Adrenal gland (tissue), 12 donors: Measurements from ENCODE around the gene TAS2R10. TPM values are rescaled to one million over a fixed set of nuclear protein-coding genes. Genes with fewer than 3 reads are reported as not detected.
"Not testable (repeated sequence)": the region's sequence is repeated elsewhere in the genome, so short reads cannot be mapped to it uniquely, and the experiment has no call there.

ENCODE experiments used
- DNase-seq, 7 donors: peaks; one replicate each; pipeline ENCODE4 v3.0.0-alpha.2; 2019 to 2020
- H3K27ac ChIP-seq, 5 donors: fragments of 200-600 bp; sonication (generic) in 4 of 5; 1 replicate in 3 of 5; 2 replicates in 2 of 5; pipeline versions ENCODE4 v1.5.1 to v1.8.0; 2016 to 2020; ENCODE audit warnings: mild to moderate bottlenecking in 1 of 5
- H3K27me3 ChIP-seq: fragments of 200-600 bp; 2 replicates; pipeline ENCODE4 v1.8.0; 2021
- H3K36me3 ChIP-seq, 2 donors: fragments of 200-600 bp; replicated peaks in 1 of 2; 1 replicate in 1 of 2; 2 replicates in 1 of 2; pipeline versions ENCODE4 v1.5.1 to v1.8.0; 2018 to 2022
- H3K4me1 ChIP-seq, 2 donors: fragments of 200-600 bp; replicated peaks in 1 of 2; 1 replicate in 1 of 2; 2 replicates in 1 of 2; pipeline versions ENCODE4 v1.5.1 to v1.8.0; 2018 to 2021
- H3K4me3 ChIP-seq, 4 donors: fragments of 200-600 bp; sonication (generic) in 3 of 4; one replicate each; pipeline ENCODE4 v1.5.1; 2016 to 2018
- H3K9me3 ChIP-seq, 3 donors: fragments of 200-600 bp; sonication (generic) in 1 of 3; replicated peaks in 1 of 3; 1 replicate in 2 of 3; 2 replicates in 1 of 3; pipeline versions ENCODE4 v1.5.1 to v1.8.0; 2016 to 2021
- POLR2A ChIP-seq, 2 donors: fragments of 450-650 bp; IDR thresholded peaks; one replicate each; pipeline ENCODE4 v1.6.1; 2017; ENCODE audit warnings: antibody characterized with exemption in 2 of 2, mild to moderate bottlenecking in 2 of 2, moderate library complexity in 1 of 2
- WGBS, 4 donors: extraction: QIAGEN DNeasy Blood & Tissue Kit in 2 of 4; methylation state at CpG; one replicate each; pipeline versions ENCODE4 v1.1.5 to v1.1.7; 2013 to 2017; 5-methylcytosine and 5-hydroxymethylcytosine counted together
- intact Hi-C, 2 donors: fragments of 100-400 bp; cut with DNase I; formaldehyde crosslinking; loops; one replicate each; pipeline versions ENCODE4 v1.14.1 to v1.15.0; 2022 to 2023
- polyA plus RNA-seq, 3 donors: library from polyadenylated mRNA; stranded (reverse); fragments of 200-250 nt in 2 of 3; fragments of 350-450 nt in 1 of 3; fragmentation: Illumina TruSeq in 1 of 3; extraction: RNeasy Lipid Tissue Mini Kit (QIAGEN cat#74804) in 1 of 3; gene quantifications; one replicate each; pipeline ENCODE4 v1.2.3, GENCODE V29; 2013 to 2014
- total RNA-seq, 9 donors: library from RNA; depleted of rRNA in 4 of 9; stranded (reverse); fragments of >200 nt in 4 of 9; fragments of 120-200 nt in 1 of 9; fragmentation: NEBNext Ultra II Directional in 1 of 9; extraction: Animal tissue kit (Norgen Biotek cat#: 25700) in 1 of 9; gene quantifications; one replicate each; pipeline versions ENCODE4 v1.1.0 to v1.2.4, GENCODE V29; 2013 to 2023
- TF ChIP-seq, protein P1 (sequence below), 6 experiments: fragments of 450-650 bp in 4 of 6; fragments of 200-600 bp in 2 of 6; sonication (generic) in 1 of 6; IDR thresholded peaks; 1 replicate in 5 of 6; 2 replicates in 1 of 6; pipeline versions ENCODE4 v1.5.1 to v1.8.0; 2016 to 2021; ENCODE audit warnings: antibody characterized with exemption in 6 of 6, mild to moderate bottlenecking in 2 of 6, moderate library complexity in 1 of 6
- donor health status: healthy with polysubstance abuse.
- donor health status: Bipolar disorder and iron deficiency.
- donor health status: DM: yes; HTN: yes; CAD: no.
- donor health status: DM: no; HTN: no; CAD: no.
- donor health status: DM: no; HTN: no; CAD: no.
- donor health status: DM: yes; HTN: yes; CAD: no.

TAS2R10 gene
- total and polyA plus RNA-seq, 12 donors: 0.40 to 6.6 (median 0.80) TPM

DNA sequence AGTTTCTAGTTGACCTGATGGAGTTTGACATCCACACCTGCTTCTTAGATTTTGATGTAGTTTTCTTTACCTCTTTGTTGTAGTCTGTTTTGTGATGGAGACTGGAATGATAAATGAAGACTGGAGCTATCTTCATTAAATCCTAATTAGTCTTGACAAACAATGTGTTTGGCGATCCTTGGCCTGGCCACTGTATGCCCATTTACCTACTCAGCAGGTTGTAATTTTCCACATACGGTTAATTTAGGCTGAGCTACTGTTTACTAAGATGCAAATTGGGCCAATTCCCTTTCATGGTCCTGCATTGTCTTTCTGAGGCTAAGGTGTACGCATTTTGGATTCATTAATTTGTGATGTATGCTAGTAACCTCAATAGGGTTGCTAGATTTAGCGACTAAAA lies 23.6 kb downstream of the TAS2R10 start, which contains the start of gene TAS2R7:
Gene TAS2R7 (minus strand): TSS at position 41 of the 400 bp plus-strand sequence. CDS start 57 bp downstream, outside the sequence.
- Histone ChIP-seq H3K27me3 (peaks cover 7% of the 10 kb centered on the region), H3K9me3 (no peaks in the 10 kb centered on the region), H3K27ac (no peak within 1 kb of the TSS), H3K4me3 (no peak within 1 kb of the TSS), H3K36me3 (no peaks in the 10 kb centered on the region), H3K4me1 (no peaks in the 10 kb centered on the region)
- DNase-seq: no peak
- WGBS, 4 donors: 56 to 65% (median 60%) methylated on average over 4 of the region's 4 CpGs
- TF ChIP-seq, protein P1, sequence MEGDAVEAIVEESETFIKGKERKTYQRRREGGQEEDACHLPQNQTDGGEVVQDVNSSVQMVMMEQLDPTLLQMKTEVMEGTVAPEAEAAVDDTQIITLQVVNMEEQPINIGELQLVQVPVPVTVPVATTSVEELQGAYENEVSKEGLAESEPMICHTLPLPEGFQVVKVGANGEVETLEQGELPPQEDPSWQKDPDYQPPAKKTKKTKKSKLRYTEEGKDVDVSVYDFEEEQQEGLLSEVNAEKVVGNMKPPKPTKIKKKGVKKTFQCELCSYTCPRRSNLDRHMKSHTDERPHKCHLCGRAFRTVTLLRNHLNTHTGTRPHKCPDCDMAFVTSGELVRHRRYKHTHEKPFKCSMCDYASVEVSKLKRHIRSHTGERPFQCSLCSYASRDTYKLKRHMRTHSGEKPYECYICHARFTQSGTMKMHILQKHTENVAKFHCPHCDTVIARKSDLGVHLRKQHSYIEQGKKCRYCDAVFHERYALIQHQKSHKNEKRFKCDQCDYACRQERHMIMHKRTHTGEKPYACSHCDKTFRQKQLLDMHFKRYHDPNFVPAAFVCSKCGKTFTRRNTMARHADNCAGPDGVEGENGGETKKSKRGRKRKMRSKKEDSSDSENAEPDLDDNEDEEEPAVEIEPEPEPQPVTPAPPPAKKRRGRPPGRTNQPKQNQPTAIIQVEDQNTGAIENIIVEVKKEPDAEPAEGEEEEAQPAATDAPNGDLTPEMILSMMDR (IDR thresholded peaks at IDR 0.05): no peak
- TF ChIP-seq POLR2A (IDR thresholded peaks at IDR 0.05): no peak
- intact Hi-C loops: no loop called here

DNA sequence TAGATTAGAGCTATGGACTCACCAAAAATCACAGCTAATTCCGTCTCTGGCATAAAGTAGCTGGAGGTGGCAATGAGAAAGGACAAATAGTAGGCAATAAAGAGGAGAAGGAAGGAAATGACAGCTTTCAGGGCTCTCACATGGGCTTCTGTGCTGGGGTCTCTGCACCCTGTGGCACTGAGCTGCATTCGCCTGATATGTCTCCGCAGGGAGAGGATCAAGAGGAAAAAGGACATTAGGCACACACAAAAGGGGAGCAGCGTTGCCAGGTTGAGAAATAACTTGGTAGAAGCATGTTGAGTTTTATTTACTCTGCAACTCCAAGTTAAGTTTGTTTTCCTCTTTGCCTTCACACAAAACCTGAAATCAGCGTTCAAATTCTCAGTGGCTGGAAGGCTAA lies 24.4 kb downstream of the TAS2R10 start:
- no peak for TF ChIP-seq POLR2A (IDR thresholded peaks at IDR 0.05)
- TF ChIP-seq, protein P1 (IDR thresholded peaks at IDR 0.05): no peak
- Histone ChIP-seq H3K9me3 (no peaks in the 10 kb centered on the region), H3K27me3 (peaks cover 7% of the 10 kb centered on the region), H3K4me1 (no peaks in the 10 kb centered on the region), H3K27ac (no peak overlapping the region), H3K36me3 (no peaks in the 10 kb centered on the region), H3K4me3 (no peak overlapping the region)
- intact Hi-C loops: no loop called here
- WGBS, 4 donors: 64 to 71% (median 67%) methylated on average over 5 of the region's 5 CpGs
- no peak for DNase-seq

DNA sequence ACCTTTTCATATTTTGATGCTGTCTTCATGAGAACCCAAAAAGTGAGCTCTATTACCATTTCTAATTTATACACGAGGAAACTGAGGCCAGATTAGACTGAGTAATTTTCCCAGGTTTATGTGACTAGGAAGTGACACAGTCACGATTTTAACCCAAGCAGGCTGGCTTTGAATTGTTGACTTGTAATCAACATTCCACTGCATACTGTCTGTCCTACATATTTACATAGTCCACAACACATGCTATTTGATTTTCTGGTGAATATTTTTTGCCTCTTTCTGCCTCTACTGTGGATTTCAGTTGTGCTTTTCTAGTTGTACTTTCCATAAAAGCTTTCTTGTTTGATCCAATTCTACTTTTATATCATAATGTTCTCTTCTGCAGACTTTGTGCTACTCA lies 31.9 kb downstream of the TAS2R10 start:
- 50 to 64% (median 56%) methylated on average over 2 of the region's 2 CpGs for WGBS, 4 donors
- TF ChIP-seq, protein P1 (IDR thresholded peaks at IDR 0.05): no peak
- no peak for TF ChIP-seq POLR2A (IDR thresholded peaks at IDR 0.05)
- intact Hi-C loops: no loop called here

DNA sequence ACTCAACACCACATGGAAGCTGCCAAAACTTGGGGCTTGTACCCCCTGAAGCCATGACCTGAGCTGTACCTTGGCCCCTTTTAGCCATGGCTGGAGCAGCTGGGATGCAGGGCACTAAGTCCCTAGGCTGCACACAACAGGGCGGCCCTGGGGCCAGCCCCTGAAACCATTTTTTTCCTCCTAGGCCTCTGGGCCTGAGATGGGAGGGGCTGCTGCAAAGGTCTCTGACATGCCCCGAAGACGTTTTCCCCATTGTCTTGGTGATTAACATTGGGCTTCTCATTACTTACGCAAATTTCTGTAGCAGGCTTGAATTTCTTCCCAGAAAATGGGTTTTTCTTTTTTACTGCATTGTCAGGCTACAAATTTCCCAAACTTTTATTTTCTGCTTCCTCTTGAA lies 34.4 kb downstream of the TAS2R10 start:
- H3K27me3 ChIP-seq, H3K36me3 ChIP-seq, DNase-seq, H3K4me3 ChIP-seq, H3K27ac ChIP-seq, intact Hi-C loops, H3K4me1 ChIP-seq, H3K9me3 ChIP-seq: not testable (repeated sequence)
- 87 to 97% (median 93%) methylated on average over 4 of the region's 4 CpGs for WGBS, 4 donors

More for the DNA sequence above, 31.9 kb downstream of the TAS2R10 start:
- Histone ChIP-seq H3K9me3 (no peaks in the 10 kb centered on the region), H3K36me3 (no peaks in the 10 kb centered on the region), H3K27ac (no peak overlapping the region), H3K27me3 (no peaks in the 10 kb centered on the region), H3K4me1 (no peaks in the 10 kb centered on the region), H3K4me3 (no peak overlapping the region)
- no peak for DNase-seq

DNA sequence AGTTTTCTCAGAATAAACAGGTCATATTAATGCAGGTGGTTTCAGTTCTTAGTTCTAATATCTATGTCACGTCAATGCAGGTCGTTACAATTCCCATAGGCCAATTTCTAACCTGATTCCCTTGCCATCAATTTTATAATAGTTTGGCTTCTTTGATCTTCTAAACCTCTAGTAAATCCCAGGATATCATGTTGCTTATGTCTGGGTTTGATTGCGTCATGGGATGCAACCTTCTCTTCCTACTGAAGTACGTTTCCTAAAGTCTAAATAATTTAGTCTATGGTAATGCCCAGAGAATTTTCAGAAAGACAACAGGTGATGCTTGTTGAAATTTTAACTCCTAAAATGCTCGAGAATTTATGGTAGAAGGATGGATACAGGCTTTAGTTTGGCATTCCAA lies 42.9 kb downstream of the TAS2R10 start:
- Histone ChIP-seq H3K9me3 (no peaks in the 10 kb centered on the region), H3K27ac (no peak overlapping the region), H3K27me3 (no peaks in the 10 kb centered on the region), H3K4me3 (no peak overlapping the region), H3K4me1 (no peaks in the 10 kb centered on the region), H3K36me3 (no peaks in the 10 kb centered on the region)
- intact Hi-C loops: no loop called here
- TF ChIP-seq, protein P1 (IDR thresholded peaks at IDR 0.05): no peak
- no peak for TF ChIP-seq POLR2A (IDR thresholded peaks at IDR 0.05)
- 79 to 81% (median 80%) methylated on average over 5 of the region's 5 CpGs for WGBS, 4 donors
- DNase-seq: no peak
